Stimulated activated CD4-positive, alpha-beta T cell treated with anti-CD3 and anti-CD28 coated beads, Interleukin-15, amount 100 ng/mL, for 24 hours (primary cell): ENCODE data around the gene CEMIP.

Experiments used
- DNase-seq: peaks from one replicate; pipeline ENCODE4 v3.0.0-alpha.2; 2020

Gene CEMIP

GRCh38 chr15:80856809-80857377, 77.7 kb downstream of the CEMIP start:
- no peak for DNase-seq

GRCh38 chr15:80861731-80862170, 82.6 kb downstream of the CEMIP start:
- no peak for DNase-seq

GRCh38 chr15:80864666-80865065, 85.5 kb downstream of the CEMIP start:
- DNase-seq = no peak

- DNase-seq = no peak
Measured at GRCh38 chr15:80866936-80867335, 87.8 kb downstream of the CEMIP start.

GRCh38 chr15:80870366-80870765, 91.2 kb downstream of the CEMIP start:
- DNase-seq = no peak

- no peak for DNase-seq
Measured at GRCh38 chr15:80870893-80871292, 91.7 kb downstream of the CEMIP start.

GRCh38 chr15:80871858-80872257, 92.7 kb downstream of the CEMIP start:
- DNase-seq = no peak

- no peak for DNase-seq
Measured at GRCh38 chr15:80873366-80873952, 94.3 kb downstream of the CEMIP start.

GRCh38 chr15:80875568-80876347, 96.6 kb downstream of the CEMIP start:
- DNase-seq = no peak

GRCh38 chr15:80876348-80876674, 97.1 kb downstream of the CEMIP start:
- no peak for DNase-seq

- DNase-seq = no peak
Measured at GRCh38 chr15:80878242-80878866, 99.2 kb downstream of the CEMIP start.

GRCh38 chr15:80878867-80879250, 99.7 kb downstream of the CEMIP start:
- DNase-seq = no peak

GRCh38 chr15:80880086-80880485, 100.9 kb downstream of the CEMIP start:
- DNase-seq = no peak

- DNase-seq = no peak
Measured at GRCh38 chr15:80883641-80884040, 104.5 kb downstream of the CEMIP start.

- no peak for DNase-seq
Measured at GRCh38 chr15:80885016-80885579, 105.9 kb downstream of the CEMIP start.

- DNase-seq = no peak
Measured at GRCh38 chr15:80887148-80887547, 108.0 kb downstream of the CEMIP start.

- no peak for DNase-seq
Measured at GRCh38 chr15:80888846-80889245, 109.7 kb downstream of the CEMIP start.

- DNase-seq = no peak
Measured at GRCh38 chr15:80890341-80891005, 111.3 kb downstream of the CEMIP start.

- DNase-seq = no peak
Measured at GRCh38 chr15:80891006-80891405, 111.8 kb downstream of the CEMIP start.

- no peak for DNase-seq
Measured at GRCh38 chr15:80892414-80892813, 113.2 kb downstream of the CEMIP start.

- no peak for DNase-seq
Measured at GRCh38 chr15:80893777-80894176, 114.6 kb downstream of the CEMIP start.

- DNase-seq = no peak
Measured at GRCh38 chr15:80895091-80895490, 115.9 kb downstream of the CEMIP start.

GRCh38 chr15:80895965-80896364, 116.8 kb downstream of the CEMIP start:
- no peak for DNase-seq
